Cerebellar cortex (tissue), 1 donor: ENCODE data around the gene KCNMB1.

Experiments used
- DNase-seq: peaks from one replicate; pipeline ENCODE4 v3.0.0-alpha.2; 2015; ENCODE audit warnings: low spot score

KCNMB1 gene

DNA sequence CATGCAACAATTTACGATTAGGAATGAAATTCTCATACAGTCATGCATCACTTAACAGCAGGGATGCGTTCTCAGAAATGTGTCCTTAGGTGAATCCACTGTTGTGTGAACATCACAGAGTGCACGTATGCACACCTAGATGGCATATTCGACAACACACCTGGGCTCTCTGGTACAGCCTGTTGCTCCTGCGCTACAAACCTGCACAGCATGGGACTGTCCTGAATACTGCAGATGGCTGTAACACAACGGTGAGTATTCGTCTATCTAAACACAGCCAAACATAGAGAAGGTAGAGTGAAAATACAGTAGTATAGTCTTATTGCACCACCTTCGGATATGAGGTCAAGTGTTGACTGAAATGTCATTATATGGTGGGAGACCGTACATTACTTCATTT lies 47.6 kb downstream of the KCNMB1 start:
- no peak for DNase-seq

DNA sequence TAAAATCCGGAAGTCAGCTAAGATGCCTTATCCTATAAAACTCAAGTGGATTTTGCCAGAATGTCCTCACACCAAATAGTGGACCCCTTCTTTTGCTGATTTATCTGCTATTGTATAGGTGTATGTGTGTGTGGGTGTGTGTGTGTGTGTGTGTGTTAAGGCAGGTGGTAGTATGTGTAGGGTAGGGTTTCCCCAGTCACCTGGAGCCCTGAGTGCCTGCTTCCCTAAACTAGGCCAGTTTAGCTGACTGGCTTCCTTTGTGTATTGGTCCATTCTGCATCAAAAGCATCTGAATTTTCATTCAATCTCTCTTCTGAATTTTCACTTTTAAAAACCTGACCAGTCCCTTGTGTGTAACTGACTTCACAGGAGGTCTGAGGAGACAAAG lies 49.4 kb downstream of the KCNMB1 start:
- no peak for DNase-seq

DNA sequence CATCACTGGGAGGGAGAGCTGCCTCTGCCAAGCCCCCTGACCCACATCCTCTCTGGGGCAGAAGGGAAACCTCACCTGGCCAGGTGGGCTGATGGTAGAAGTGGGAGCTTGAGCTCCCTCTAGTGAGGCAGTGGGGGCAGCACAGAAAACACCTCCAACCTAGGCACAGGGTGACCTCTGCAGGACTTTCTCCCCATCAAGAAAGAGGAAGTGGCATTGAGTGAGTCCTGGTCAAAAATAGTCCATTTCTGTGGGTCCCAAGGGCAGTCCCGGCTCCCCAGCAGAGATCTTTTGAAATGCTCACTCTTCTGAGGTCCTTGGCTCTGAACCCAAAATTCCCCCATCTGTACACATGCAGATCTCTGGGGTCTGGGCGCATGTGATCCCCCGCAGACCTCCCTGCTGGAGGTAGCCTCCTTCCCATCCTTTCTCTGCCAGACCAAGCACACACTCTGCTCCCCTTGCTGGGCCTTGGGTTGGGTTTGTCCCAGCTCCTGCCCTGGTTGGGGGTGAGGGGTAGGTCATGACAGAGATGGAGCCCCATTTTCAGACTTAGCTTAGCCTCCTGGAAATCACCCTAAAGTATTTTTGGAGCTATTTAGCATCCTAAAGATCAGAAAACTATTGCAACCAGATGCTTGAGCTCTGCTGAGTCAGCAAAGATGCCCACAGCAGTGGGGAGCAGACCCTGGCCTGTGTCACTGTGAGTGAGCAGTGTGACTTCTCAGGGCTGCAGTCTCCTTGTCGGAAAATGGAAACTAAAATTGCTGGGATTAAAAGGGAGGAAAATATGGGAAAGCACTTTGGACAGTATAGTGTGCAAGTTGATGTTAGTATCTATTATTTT lies 50.0 kb downstream of the KCNMB1 start:
- no peak for DNase-seq

GRCh38 chr5:170338291-170338690 lies 50.9 kb downstream of the KCNMB1 start:
- no peak for DNase-seq

GRCh38 chr5:170337045-170337733 lies 52.0 kb downstream of the KCNMB1 start:
- no peak for DNase-seq

DNA sequence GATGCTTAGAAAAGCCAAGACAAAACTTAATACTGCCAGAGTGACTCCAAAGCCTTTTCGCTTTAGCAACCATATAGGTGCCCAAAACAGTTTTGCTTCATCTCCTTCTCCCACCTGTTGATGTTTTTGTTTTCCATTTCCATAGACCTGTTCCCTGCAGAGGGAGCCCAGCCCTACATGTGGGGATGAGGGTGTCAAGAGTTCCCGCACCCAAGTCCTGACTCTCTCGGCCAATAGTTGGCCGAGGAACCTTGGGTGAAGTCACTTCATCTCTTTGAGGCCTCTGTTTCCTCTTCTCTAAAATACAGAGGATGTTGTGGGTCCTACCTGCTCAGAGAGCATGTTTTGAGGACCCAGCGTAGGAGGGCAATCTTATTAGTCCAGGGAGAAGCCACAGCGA lies 53.1 kb downstream of the KCNMB1 start:
- DNase-seq, result no peak

GRCh38 chr5:170334626-170335025 lies 54.5 kb downstream of the KCNMB1 start:
- no peak for DNase-seq

DNA sequence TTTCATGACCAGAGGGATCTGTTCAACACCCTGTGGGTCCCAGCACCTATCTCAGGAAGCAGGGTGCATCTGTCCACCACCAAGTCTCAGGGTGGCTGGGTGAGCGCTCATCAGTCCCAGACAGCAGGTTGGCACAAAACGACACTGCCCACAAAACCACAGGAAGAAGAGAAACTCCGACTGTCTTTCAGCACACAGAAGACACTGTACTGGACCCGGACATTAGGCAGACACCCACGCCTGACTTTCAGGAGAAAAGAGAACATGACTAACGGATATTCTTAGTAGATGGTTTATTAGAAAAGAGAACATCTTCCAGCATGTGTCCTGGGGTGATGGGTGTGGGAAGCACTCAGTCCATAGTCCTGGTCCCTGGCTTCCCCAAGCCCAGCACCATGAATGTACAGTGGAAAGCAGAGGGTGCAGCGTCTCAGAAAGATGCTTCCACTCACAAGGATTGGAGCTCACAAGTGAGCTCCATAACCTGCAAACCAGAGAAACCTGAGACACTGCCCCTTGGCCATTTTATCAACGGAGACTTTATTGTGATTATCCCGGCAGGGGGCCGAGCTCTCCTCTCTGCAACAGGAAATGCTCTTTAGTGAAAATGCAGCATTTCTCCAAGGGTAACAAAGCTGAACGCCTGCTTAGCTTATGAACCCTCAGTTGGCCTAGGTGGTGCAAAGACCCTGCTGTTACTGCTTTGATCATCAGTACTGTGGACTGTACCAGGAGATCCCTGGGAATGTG lies 55.8 kb downstream of the KCNMB1 start:
- no peak for DNase-seq

GRCh38 chr5:170332058-170332457 lies 57.1 kb downstream of the KCNMB1 start:
- no peak for DNase-seq

- DNase-seq, result no peak
These were observed 58.6 kb downstream of the KCNMB1 start for GRCh38 chr5:170330568-170331054.

DNA sequence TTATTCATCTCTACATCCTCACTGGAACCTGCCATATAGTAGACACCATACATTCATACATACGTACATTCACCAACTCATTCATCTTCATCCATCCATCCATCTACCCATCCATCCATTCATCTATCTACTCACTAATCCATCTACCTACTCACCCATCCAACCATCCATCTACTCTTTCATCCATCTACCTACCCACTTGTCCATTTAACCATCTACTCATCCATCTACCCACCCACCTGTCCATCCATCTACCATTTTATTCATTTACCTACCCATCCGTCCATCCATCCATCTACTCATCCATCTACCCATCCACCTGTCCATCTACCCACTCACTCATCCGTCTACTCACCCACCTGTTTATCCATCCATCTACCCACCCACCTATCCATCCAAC lies 59.6 kb downstream of the KCNMB1 start:
- no peak for DNase-seq

DNA sequence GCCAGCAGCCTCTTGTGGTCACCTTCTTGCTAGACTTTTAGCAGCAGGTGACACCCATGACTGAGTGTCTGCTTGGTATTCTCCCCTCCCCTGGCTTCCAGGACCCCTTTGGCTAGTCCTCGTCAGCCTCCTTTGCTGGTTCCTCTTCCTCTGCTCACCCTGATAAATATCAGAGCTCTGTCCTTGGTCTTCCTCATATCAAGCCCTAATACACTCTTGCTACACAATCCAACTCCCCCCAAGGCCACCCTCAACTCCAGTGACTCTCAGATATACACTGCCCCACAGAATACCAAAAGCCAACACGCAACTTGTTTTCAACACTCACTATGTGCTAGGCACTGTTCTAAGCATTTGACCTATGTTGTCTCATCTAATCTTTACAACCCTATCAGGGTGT lies 61.3 kb downstream of the KCNMB1 start:
- DNase-seq, result no peak

GRCh38 chr5:170327168-170327567 lies 62.0 kb downstream of the KCNMB1 start:
- DNase-seq, result no peak
